MM.1S (cell line): ENCODE measurements around the gene SPAG17.

Source experiments
- DNase-seq: peaks from one replicate; pipeline ENCODE4 v3.0.0-alpha.2; 2015
- H2AFZ ChIP-seq: fragments of 300-600 bp; sonication (generic); 2 replicates; pipeline ENCODE4 v1.6.0; 2016; ENCODE audit warnings: antibody characterized with exemption, low read length
- H3F3A ChIP-seq: fragments of 300-600 bp; sonication (generic); 2 replicates; pipeline ENCODE4 v1.6.1; 2016; ENCODE audit warnings: mild to moderate bottlenecking, antibody characterized with exemption, low read length, moderate library complexity, mixed read lengths; ENCODE audit not compliant: insufficient read depth
- H3K27ac ChIP-seq: fragments of 300-600 bp; sonication (generic); 2 replicates; pipeline ENCODE4 v1.5.1; 2016; ENCODE audit warnings: mild to moderate bottlenecking, low read length
- H3K27me3 ChIP-seq: fragments of 300-600 bp; sonication (generic); replicated peaks from 2 replicates; pipeline ENCODE4 v1.6.0; 2016; ENCODE audit warnings: low read length; ENCODE audit not compliant: insufficient read depth
- H3K36me3 ChIP-seq: fragments of 300-600 bp; sonication (generic); replicated peaks from 2 replicates; pipeline ENCODE4 v1.6.1; 2016; ENCODE audit warnings: mild to moderate bottlenecking, low read length, mixed read lengths; ENCODE audit not compliant: insufficient read depth
- H3K4me1 ChIP-seq: fragments of 300-600 bp; sonication (generic); 2 replicates; pipeline ENCODE4 v1.6.1; 2016; ENCODE audit warnings: low read length, mixed read lengths
- H3K4me2 ChIP-seq: fragments of 300-600 bp; sonication (generic); 2 replicates; pipeline ENCODE4 v1.6.0; 2016; ENCODE audit warnings: low read depth, low read length
- H3K4me3 ChIP-seq: fragments of 300-600 bp; sonication (generic); 2 replicates; pipeline ENCODE4 v1.5.1; 2016; ENCODE audit warnings: low read length, mixed read lengths
- H3K79me2 ChIP-seq: fragments of 300-600 bp; sonication (generic); 2 replicates; pipeline ENCODE4 v1.6.1; 2016; ENCODE audit warnings: mixed run types, low read length, mixed read lengths
- H3K9ac ChIP-seq: fragments of 300-600 bp; sonication (generic); 2 replicates; pipeline ENCODE4 v1.6.1; 2016; ENCODE audit warnings: low read length, mixed read lengths
- H3K9me2 ChIP-seq: fragments of 300-600 bp; sonication (generic); replicated peaks from 2 replicates; pipeline ENCODE4 v1.6.1; 2016; ENCODE audit warnings: mild to moderate bottlenecking, low read length, mixed read lengths; ENCODE audit not compliant: insufficient read depth
- H3K9me3 ChIP-seq: fragments of 300-600 bp; sonication (generic); replicated peaks from 2 replicates; pipeline ENCODE4 v1.6.1; 2016; ENCODE audit warnings: mild to moderate bottlenecking, low read length, mixed read lengths; ENCODE audit not compliant: insufficient read depth
- H4K20me1 ChIP-seq: fragments of 300-600 bp; sonication (generic); 2 replicates; pipeline ENCODE4 v1.6.1; 2016; ENCODE audit warnings: mild to moderate bottlenecking, low read length, moderate library complexity, mixed read lengths; ENCODE audit not compliant: insufficient read depth
- EZH2 ChIP-seq: fragments of 300-600 bp; sonication (generic); optimal IDR thresholded peaks from 2 replicates; pipeline ENCODE3; 2017; ENCODE audit warnings: low read depth, mild to moderate bottlenecking, antibody characterized with exemption, low read length, mixed read lengths
- EZH2phosphoT487 ChIP-seq: fragments of 300-600 bp; sonication (generic); IDR thresholded peaks from 2 replicates; pipeline ENCODE4 v1.6.1; 2018; ENCODE audit warnings: antibody characterized with exemption, low read length
- TF ChIP-seq, protein P1 (sequence below): fragments of 300-600 bp; sonication (generic); IDR thresholded peaks from 2 replicates; pipeline ENCODE4 v1.5.1; 2016; ENCODE audit warnings: antibody characterized with exemption, low read length, mixed read lengths

Gene SPAG17

DNA sequence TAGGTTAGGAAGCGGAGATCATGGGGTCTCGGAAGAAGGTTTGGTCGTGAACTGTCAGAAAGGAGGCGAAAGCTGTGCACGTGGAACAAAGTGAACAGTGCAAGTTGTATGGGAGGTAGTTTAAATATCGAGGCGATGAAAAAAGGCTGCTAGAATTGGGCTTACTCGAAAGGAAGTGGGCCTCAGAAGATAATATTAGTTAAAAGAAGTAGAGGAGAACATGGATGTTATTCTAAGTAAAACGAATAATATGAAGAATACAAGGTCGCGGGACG, 254.9 kb downstream of the SPAG17 start:
- DNase-seq: peak; percentile 6
- Histone ChIP-seq H2AFZ (peak overlapping the region; percentile 71), H3K4me3 (peak overlapping the region; percentile 94), H3K27me3 (no peaks in the 10 kb centered on the region), H4K20me1 (no peaks in the 10 kb centered on the region), H3F3A (peaks cover 6% of the 10 kb centered on the region; the same call in 1 of the 2 replicates), H3K27ac (peak overlapping the region; percentile 75), H3K4me2 (peak overlapping the region; percentile 75), H3K9me3 (no peaks in the 10 kb centered on the region), H3K9me2 (no peaks in the 10 kb centered on the region), H3K4me1 (0 out of 2 replicates have a peak, but pooled peaks cover 3% of the 10 kb centered on the region), H3K36me3 (no peaks in the 10 kb centered on the region), H3K79me2 (peaks cover 88% of the 10 kb centered on the region), H3K9ac (peak overlapping the region; percentile 74)
- TF ChIP-seq EZH2phosphoT487 (no peak), EZH2 (no peak)
- TF ChIP-seq, protein P1, sequence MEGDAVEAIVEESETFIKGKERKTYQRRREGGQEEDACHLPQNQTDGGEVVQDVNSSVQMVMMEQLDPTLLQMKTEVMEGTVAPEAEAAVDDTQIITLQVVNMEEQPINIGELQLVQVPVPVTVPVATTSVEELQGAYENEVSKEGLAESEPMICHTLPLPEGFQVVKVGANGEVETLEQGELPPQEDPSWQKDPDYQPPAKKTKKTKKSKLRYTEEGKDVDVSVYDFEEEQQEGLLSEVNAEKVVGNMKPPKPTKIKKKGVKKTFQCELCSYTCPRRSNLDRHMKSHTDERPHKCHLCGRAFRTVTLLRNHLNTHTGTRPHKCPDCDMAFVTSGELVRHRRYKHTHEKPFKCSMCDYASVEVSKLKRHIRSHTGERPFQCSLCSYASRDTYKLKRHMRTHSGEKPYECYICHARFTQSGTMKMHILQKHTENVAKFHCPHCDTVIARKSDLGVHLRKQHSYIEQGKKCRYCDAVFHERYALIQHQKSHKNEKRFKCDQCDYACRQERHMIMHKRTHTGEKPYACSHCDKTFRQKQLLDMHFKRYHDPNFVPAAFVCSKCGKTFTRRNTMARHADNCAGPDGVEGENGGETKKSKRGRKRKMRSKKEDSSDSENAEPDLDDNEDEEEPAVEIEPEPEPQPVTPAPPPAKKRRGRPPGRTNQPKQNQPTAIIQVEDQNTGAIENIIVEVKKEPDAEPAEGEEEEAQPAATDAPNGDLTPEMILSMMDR: no peak

DNA sequence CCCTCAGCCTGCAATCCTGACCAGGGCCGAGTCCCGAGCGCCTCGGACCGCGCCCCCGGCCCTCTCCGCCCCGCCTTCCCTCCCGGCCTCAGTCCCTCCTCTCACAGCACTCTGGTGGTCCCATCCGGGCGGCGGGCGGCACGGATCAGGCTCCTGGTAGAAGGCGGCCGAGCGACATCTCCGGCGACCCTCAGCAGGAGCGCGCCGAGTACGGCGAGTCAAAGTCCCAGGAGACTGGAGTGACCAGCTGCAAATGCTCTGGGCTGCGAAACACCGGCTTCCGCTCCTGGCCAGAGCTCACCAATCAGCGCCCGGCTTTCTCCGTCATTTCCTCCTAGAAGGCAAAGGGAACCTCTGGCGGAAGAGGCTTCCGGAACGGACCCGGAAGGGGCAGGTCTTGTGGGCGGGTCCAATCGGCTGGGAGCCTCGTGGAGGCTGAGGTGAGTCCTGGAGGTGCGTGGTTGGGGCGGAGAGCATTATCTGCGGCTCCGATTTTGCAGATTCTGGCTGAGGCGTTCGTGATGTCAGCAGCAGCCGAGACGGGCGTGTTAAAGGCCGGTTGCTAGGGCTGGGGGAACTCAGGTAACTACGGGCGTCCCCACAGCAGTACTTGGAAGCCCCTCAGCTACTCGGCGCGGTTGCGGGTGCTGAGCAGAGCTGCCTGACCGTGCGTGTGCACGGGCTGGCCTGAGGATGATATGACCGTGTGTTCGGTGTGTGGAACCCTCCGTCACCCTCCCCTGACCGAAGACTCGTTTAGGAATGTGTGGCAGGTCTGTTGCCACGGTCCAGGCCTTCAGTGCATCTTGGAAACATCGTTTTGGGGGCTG, 255.5 kb downstream of the SPAG17 start, which contains the start of the genes GDAP2 and WDR3:
Gene GDAP2 (minus strand): TSS at position 279 of the 830 bp plus-strand sequence. CDS start 9,264 bp downstream, outside the sequence.
Gene WDR3 (plus strand): TSS at position 397 of the 830 bp plus-strand sequence. CDS start 3,581 bp downstream, outside the sequence.
- Histone ChIP-seq H3K9ac (peak within 1 kb of the TSS; percentile 74), H3K27ac (peak within 1 kb of the TSS; percentile 75), H3K27me3 (no peaks in the 10 kb centered on the region), H3K79me2 (peaks cover 87% of the 10 kb centered on the region), H4K20me1 (no peaks in the 10 kb centered on the region), H3K9me2 (no peaks in the 10 kb centered on the region), H3F3A (peaks cover 6% of the 10 kb centered on the region; the same call in 1 of the 2 replicates), H3K4me3 (peak within 1 kb of the TSS; percentile 94), H3K4me2 (peak within 1 kb of the TSS; percentile 75), H3K9me3 (no peaks in the 10 kb centered on the region), H3K4me1 (0 out of 2 replicates have a peak, but pooled peaks cover 3% of the 10 kb centered on the region), H2AFZ (peak within 1 kb of the TSS; percentile 71), H3K36me3 (no peaks in the 10 kb centered on the region)
- DNase-seq: peak; percentile 95
- TF ChIP-seq EZH2 (no peak), EZH2phosphoT487 (no peak)
- TF ChIP-seq, protein P1: no peak

DNA sequence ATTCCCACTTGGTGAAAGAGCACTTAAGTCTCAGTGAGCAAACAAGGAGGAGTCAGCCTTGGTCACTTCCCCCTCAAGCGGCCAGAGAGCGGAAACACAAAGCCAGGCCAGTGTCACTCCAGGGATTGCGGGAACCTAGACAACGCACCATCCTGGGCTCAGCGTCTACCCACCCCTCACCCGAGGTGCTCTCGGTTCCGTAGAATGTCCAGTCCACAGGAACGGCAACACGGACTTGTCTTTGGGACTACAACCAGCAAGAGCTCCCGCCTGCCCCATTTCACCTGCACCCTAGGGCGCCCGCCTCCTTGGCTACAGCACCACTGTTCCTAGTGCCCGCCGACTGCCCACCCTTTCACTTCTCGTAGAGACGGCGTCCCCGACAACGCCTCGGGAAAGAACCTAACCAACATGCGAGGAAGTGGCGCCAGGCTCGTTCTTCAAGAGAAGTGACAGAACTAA, 256.1 kb downstream of the SPAG17 start:
- Histone ChIP-seq H3K4me2 (peak overlapping the region; percentile 48), H3K4me1 (0 out of 2 replicates have a peak, but pooled peaks cover 3% of the 10 kb centered on the region), H3K4me3 (peak overlapping the region; percentile 94), H3K9me2 (no peaks in the 10 kb centered on the region), H3K9me3 (no peaks in the 10 kb centered on the region), H2AFZ (peak overlapping the region; percentile 70), H3F3A (peaks cover 6% of the 10 kb centered on the region; the same call in 1 of the 2 replicates), H3K27ac (peak overlapping the region; percentile 75; the same call in 1 of the 2 replicates), H3K79me2 (peaks cover 85% of the 10 kb centered on the region), H3K27me3 (no peaks in the 10 kb centered on the region), H3K36me3 (no peaks in the 10 kb centered on the region), H4K20me1 (no peaks in the 10 kb centered on the region), H3K9ac (peak overlapping the region; percentile 67; the same call in 1 of the 2 replicates)
- peak; percentile 35 for DNase-seq
- TF ChIP-seq, protein P1: no peak
- TF ChIP-seq EZH2phosphoT487 (no peak), EZH2 (no peak)
